SK-N-SH (cell line): ENCODE data around the gene IGHMBP2. TPM values are rescaled to one million over a fixed set of nuclear protein-coding genes. Genes with fewer than 3 reads are reported as not detected.
"Not testable (repeated sequence)": the region's sequence is repeated elsewhere in the genome, so short reads cannot be mapped to it uniquely, and the experiment has no call there.

Experiments used
- CTCF ChIA-PET: fragments of 300-600, 350-600 bp; formaldehyde crosslinking; extraction: SDS; loops from one replicate; lab custom pipeline; 2021; lab: Yijun Ruan, JAX
- POLR2A ChIA-PET: fragments of 350-600 bp; sonication (Branson Sonifier 250); formaldehyde crosslinking; extraction: SDS; loops from one replicate; lab custom pipeline; 2020; ENCODE audit warnings: antibody characterized with exemption, inconsistent platforms; lab: Yijun Ruan, JAX
- DNase-seq: peaks from one replicate; pipeline ENCODE4 v3.0.0; 2012
- H2AFZ ChIP-seq: fragments of 200-600 bp; sonication (generic); 2 replicates; pipeline ENCODE4 v1.8.1; 2016; ENCODE audit warnings: antibody characterized with exemption, mild to moderate bottlenecking, low read depth
- H3F3A ChIP-seq: fragments of 200-600 bp; sonication (generic); replicated peaks from 2 replicates; pipeline ENCODE3; 2016; ENCODE audit warnings: antibody characterized with exemption, mild to moderate bottlenecking; ENCODE audit not compliant: insufficient read depth
- H3K27ac ChIP-seq, 2 experiments: fragments of 200-500 bp in 1 of 2; fragments of 200-600 bp in 1 of 2; sonication (Bioruptor generic) in 1 of 2; sonication (generic), shearing (Covaris generic) in 1 of 2; 2 replicates each; pipeline versions ENCODE4 v1.5.1 to v1.6.1; 2014 to 2016; ENCODE audit warnings: low read depth in 2 of 2, inconsistent platforms in 1 of 2, low read length in 1 of 2, mild to moderate bottlenecking in 1 of 2, mixed read lengths in 1 of 2
- H3K27me3 ChIP-seq: fragments of 200-600 bp; sonication (generic), shearing (Covaris generic); 2 replicates; pipeline ENCODE4 v1.6.1; 2016; ENCODE audit warnings: mixed run types; ENCODE audit not compliant: insufficient read depth
- H3K36me3 ChIP-seq, 2 experiments: fragments of 200-500 bp in 1 of 2; fragments of 200-600 bp in 1 of 2; sonication (Bioruptor generic) in 1 of 2; sonication (generic) in 1 of 2; replicated peaks in 1 of 2; 2 replicates each; pipeline versions ENCODE3 to v1.5.1; 2014 to 2016; ENCODE audit warnings: low read length in 1 of 2, mild to moderate bottlenecking in 1 of 2; ENCODE audit not compliant: insufficient read depth in 2 of 2, control insufficient read depth in 1 of 2
- H3K4me1 ChIP-seq, 2 experiments: fragments of 200-500 bp in 1 of 2; fragments of 200-600 bp in 1 of 2; sonication (Bioruptor generic) in 1 of 2; sonication (generic), shearing (Covaris generic) in 1 of 2; 2 replicates each; pipeline versions ENCODE4 v1.5.1 to v1.6.1; 2014 to 2016; ENCODE audit warnings: low read depth in 1 of 2, low read length in 1 of 2, mixed run types in 1 of 2; ENCODE audit not compliant: insufficient read depth in 2 of 2, control insufficient read depth in 1 of 2
- H3K4me2 ChIP-seq: fragments of 200-600 bp; sonication (generic), shearing (Covaris generic); 2 replicates; pipeline ENCODE4 v1.6.1; 2017; ENCODE audit warnings: mixed run types
- H3K4me3 ChIP-seq, 2 experiments: fragments of 200-500 bp in 1 of 2; fragments of 200-600 bp in 1 of 2; sonication (Bioruptor generic) in 1 of 2; sonication (generic), shearing (Covaris generic) in 1 of 2; 2 replicates each; pipeline versions ENCODE4 v1.5.1 to v1.8.1; 2014 to 2016; ENCODE audit warnings: low read depth in 2 of 2, inconsistent platforms in 1 of 2, low read length in 1 of 2, mild to moderate bottlenecking in 1 of 2, mixed read lengths in 1 of 2, moderate library complexity in 1 of 2
- H3K79me2 ChIP-seq: fragments of 200-600 bp; sonication (generic); 2 replicates; pipeline ENCODE4 v1.8.1; 2017; ENCODE audit warnings: mild to moderate bottlenecking; ENCODE audit not compliant: insufficient read depth
- H3K9ac ChIP-seq: fragments of 200-600 bp; sonication (generic); 2 replicates; pipeline ENCODE4 v1.6.1; 2017; ENCODE audit warnings: mixed run types
- H3K9me2 ChIP-seq: fragments of 200-600 bp; sonication (generic); 2 replicates; pipeline ENCODE4 v1.6.1; 2017; ENCODE audit warnings: mixed run types
- H3K9me3 ChIP-seq: fragments of 200-600 bp; sonication (generic); 2 replicates; pipeline ENCODE4 v1.6.1; 2017; ENCODE audit warnings: mixed run types, mild to moderate bottlenecking, moderate library complexity
- H4K20me1 ChIP-seq: fragments of 200-600 bp; sonication (generic); 2 replicates; pipeline ENCODE4 v1.6.1; 2017; ENCODE audit warnings: mild to moderate bottlenecking, mixed run types; ENCODE audit not compliant: insufficient read depth
- FOSL2 ChIP-seq: IDR thresholded peaks from 2 replicates; pipeline ENCODE4 v1.4.0; 2012; ENCODE audit warnings: low read depth, mild to moderate bottlenecking, moderate library complexity, borderline replicate concordance
- IRF3 ChIP-seq: fragments of 150-350 bp; IDR thresholded peaks from 2 replicates; pipeline ENCODE4 v1.6.1; 2016; ENCODE audit warnings: mild to moderate bottlenecking, low read depth, low read length
- RXRA ChIP-seq: IDR thresholded peaks from 2 replicates; pipeline ENCODE4 v1.4.0; 2012; ENCODE audit warnings: low read depth, mild to moderate bottlenecking, borderline replicate concordance
- TAF1 ChIP-seq: IDR thresholded peaks from 2 replicates; pipeline ENCODE4 v1.6.1; 2012; ENCODE audit warnings: low read depth, mild to moderate bottlenecking, low read length, moderate library complexity, borderline replicate concordance
- TEAD4 ChIP-seq: IDR thresholded peaks from 2 replicates; pipeline ENCODE4 v1.4.0; 2012; ENCODE audit warnings: mild to moderate bottlenecking, borderline replicate concordance; ENCODE audit not compliant: insufficient read depth
- USF1 ChIP-seq: IDR thresholded peaks from 2 replicates; pipeline ENCODE4 v1.4.0; 2012; ENCODE audit warnings: low read depth, borderline replicate concordance
- WGBS: methylation state at CpG from one replicate; pipeline ENCODE4 v1.1.6; 2017; ENCODE audit warnings: low lambda C conversion rate; 5-methylcytosine and 5-hydroxymethylcytosine counted together
- polyA plus RNA-seq, 3 experiments: library from polyadenylated mRNA; depleted of rRNA; stranded (reverse); fragments of >200 nt; gene quantifications; 2 replicates each; pipeline ENCODE4 v1.2.3, GENCODE V29; 2012
- TF ChIP-seq, protein P1 (sequence below): IDR thresholded peaks from 2 replicates; pipeline ENCODE4 v1.6.1; 2012; ENCODE audit warnings: mild to moderate bottlenecking, low read depth, low read length, moderate library complexity

Gene IGHMBP2
- polyA plus RNA-seq, 1 of the 3 experiments (the other 2 are of a cell fraction), result 9.0 TPM

- no peak for TF ChIP-seq USF1
- no peak for TF ChIP-seq FOSL2
Measured at GRCh38 chr11:68881320-68881719, 22.4 kb upstream of the IGHMBP2 start (continued).

- TF ChIP-seq IRF3, result no peak
- TF ChIP-seq, protein P1, sequence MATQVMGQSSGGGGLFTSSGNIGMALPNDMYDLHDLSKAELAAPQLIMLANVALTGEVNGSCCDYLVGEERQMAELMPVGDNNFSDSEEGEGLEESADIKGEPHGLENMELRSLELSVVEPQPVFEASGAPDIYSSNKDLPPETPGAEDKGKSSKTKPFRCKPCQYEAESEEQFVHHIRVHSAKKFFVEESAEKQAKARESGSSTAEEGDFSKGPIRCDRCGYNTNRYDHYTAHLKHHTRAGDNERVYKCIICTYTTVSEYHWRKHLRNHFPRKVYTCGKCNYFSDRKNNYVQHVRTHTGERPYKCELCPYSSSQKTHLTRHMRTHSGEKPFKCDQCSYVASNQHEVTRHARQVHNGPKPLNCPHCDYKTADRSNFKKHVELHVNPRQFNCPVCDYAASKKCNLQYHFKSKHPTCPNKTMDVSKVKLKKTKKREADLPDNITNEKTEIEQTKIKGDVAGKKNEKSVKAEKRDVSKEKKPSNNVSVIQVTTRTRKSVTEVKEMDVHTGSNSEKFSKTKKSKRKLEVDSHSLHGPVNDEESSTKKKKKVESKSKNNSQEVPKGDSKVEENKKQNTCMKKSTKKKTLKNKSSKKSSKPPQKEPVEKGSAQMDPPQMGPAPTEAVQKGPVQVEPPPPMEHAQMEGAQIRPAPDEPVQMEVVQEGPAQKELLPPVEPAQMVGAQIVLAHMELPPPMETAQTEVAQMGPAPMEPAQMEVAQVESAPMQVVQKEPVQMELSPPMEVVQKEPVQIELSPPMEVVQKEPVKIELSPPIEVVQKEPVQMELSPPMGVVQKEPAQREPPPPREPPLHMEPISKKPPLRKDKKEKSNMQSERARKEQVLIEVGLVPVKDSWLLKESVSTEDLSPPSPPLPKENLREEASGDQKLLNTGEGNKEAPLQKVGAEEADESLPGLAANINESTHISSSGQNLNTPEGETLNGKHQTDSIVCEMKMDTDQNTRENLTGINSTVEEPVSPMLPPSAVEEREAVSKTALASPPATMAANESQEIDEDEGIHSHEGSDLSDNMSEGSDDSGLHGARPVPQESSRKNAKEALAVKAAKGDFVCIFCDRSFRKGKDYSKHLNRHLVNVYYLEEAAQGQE, result no peak
- no peak for TF ChIP-seq RXRA
- no peak for TF ChIP-seq TAF1
- TF ChIP-seq TEAD4, result no peak
- no peaks in the 10 kb centered on the region for H3K79me2 ChIP-seq
- ChIA-PET POLR2A (no interaction called here), CTCF (interaction anchor here (2.9 kb wide), 1 partner anchor 8 kb away, joined by 11 read pairs; no protein-coding TSS in a partner anchor)
- WGBS, result 83% methylated on average over 13 of the region's 13 CpGs
- peaks cover 0 to 2% of the 10 kb centered on the region in 2 experiments; a peak in 1 of 4 replicates for H3K4me1 ChIP-seq
- H3K36me3 ChIP-seq, result no peaks in the 10 kb centered on the region
- no peaks in the 10 kb centered on the region for H3K9me2 ChIP-seq
- DNase-seq, result no peak
- H3K9ac ChIP-seq, result no peak overlapping the region
- no peak overlapping the region for H3K4me2 ChIP-seq
- no peaks in the 10 kb centered on the region for H4K20me1 ChIP-seq
- H3K9me3 ChIP-seq, result no peaks in the 10 kb centered on the region
- peaks cover 1% of the 10 kb centered on the region for H3F3A ChIP-seq
- H3K27ac ChIP-seq, result no peak overlapping the region
- H3K27me3 ChIP-seq, result no peaks in the 10 kb centered on the region
- no peak overlapping the region for H2AFZ ChIP-seq
- no peak overlapping the region for H3K4me3 ChIP-seq
Measured at GRCh38 chr11:68882391-68882790, 21.3 kb upstream of the IGHMBP2 start.

DNA sequence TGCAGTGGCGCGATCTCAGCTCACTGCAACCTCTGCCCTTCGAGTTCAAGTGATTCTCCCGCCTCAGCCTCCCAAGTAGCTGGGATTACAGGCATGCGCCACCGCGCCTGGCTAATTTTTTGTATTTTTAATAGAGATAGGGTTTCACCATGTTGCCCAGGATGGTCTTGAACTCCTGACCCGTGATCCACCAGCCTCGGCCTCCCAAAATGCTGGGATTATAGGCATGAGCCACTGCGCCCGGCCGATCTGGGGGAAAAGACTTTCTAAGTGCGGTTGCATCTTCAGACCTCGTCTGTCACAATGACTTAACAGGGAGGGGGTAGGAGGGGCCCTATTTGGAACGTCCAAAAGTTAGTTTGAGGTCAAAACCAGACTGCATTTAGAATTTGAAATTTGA is 18.9 kb upstream of the IGHMBP2 start:
- CTCF ChIA-PET, H3K36me3 ChIP-seq, H3K79me2 ChIP-seq, H4K20me1 ChIP-seq, H3K9me3 ChIP-seq, H3K4me3 ChIP-seq, H2AFZ ChIP-seq, H3K27me3 ChIP-seq, POLR2A ChIA-PET, H3K4me1 ChIP-seq, H3K9me2 ChIP-seq, H3K9ac ChIP-seq, H3K4me2 ChIP-seq, H3K27ac ChIP-seq, H3F3A ChIP-seq, DNase-seq: not testable (repeated sequence)
- WGBS, result 92% methylated on average over 15 of the region's 15 CpGs
